H9 (cell line): ENCODE measurements around the gene MAGI3. TPM values are rescaled to one million over a fixed set of nuclear protein-coding genes. Genes with fewer than 3 reads are reported as not detected.

Source experiments
- DNase-seq: peaks from one replicate; pipeline ENCODE4 v3.0.0-alpha.2; 2017
- H2AFZ ChIP-seq: one replicate; pipeline ENCODE4 v1.6.1; 2013; ENCODE audit warnings: mild to moderate bottlenecking, low read length, control low read depth, moderate library complexity
- H2AK5ac ChIP-seq: 2 replicates; pipeline ENCODE4 v1.6.1; 2013; ENCODE audit warnings: low read length, control low read depth, mixed read lengths; ENCODE audit not compliant: insufficient read length
- H2BK120ac ChIP-seq: one replicate; pipeline ENCODE4 v1.6.1; 2013; ENCODE audit warnings: low read depth, mild to moderate bottlenecking, low read length, control low read depth, inconsistent platforms; ENCODE audit not compliant: poor library complexity, severe bottlenecking
- H2BK12ac ChIP-seq: 2 replicates; pipeline ENCODE4 v1.6.1; 2013; ENCODE audit warnings: low read length, control low read depth, mixed read lengths, low read depth; ENCODE audit not compliant: insufficient read length
- H2BK15ac ChIP-seq: 2 replicates; pipeline ENCODE4 v1.6.1; 2013; ENCODE audit warnings: low read depth, low read length, control low read depth
- H2BK20ac ChIP-seq: one replicate; pipeline ENCODE4 v1.6.1; 2013; ENCODE audit warnings: low read depth, mild to moderate bottlenecking, low read length, control low read depth, inconsistent platforms; ENCODE audit not compliant: poor library complexity, severe bottlenecking
- H2BK5ac ChIP-seq: 2 replicates; pipeline ENCODE4 v1.6.1; 2013; ENCODE audit warnings: low read length, control low read depth, mixed read lengths; ENCODE audit not compliant: insufficient read length
- H3K14ac ChIP-seq: 2 replicates; pipeline ENCODE4 v1.6.1; 2013; ENCODE audit warnings: low read length, control low read depth; ENCODE audit not compliant: insufficient read depth
- H3K18ac ChIP-seq: 2 replicates; pipeline ENCODE4 v1.6.1; 2013; ENCODE audit warnings: low read depth, mild to moderate bottlenecking, mixed read lengths, low read length, control low read depth; ENCODE audit not compliant: insufficient read length
- H3K23ac ChIP-seq: 2 replicates; pipeline ENCODE4 v1.6.1; 2013; ENCODE audit warnings: low read length, control low read depth, mixed read lengths, low read depth; ENCODE audit not compliant: insufficient read length
- H3K23me2 ChIP-seq: 2 replicates; pipeline ENCODE4 v1.6.1; 2013; ENCODE audit warnings: low read depth, mild to moderate bottlenecking, mixed read lengths, low read length, control low read depth; ENCODE audit not compliant: insufficient read length, poor library complexity, severe bottlenecking
- H3K27ac ChIP-seq: 2 replicates; pipeline ENCODE4 v1.5.1; 2013; ENCODE audit warnings: low read length, control low read depth, mixed read lengths, low read depth; ENCODE audit not compliant: insufficient read length
- H3K27me3 ChIP-seq: 2 replicates; pipeline ENCODE4 v1.6.1; 2013; ENCODE audit warnings: low read length, control low read depth, inconsistent platforms; ENCODE audit not compliant: insufficient read depth
- H3K4ac ChIP-seq: 2 replicates; pipeline ENCODE4 v1.6.1; 2013; ENCODE audit warnings: low read depth, mild to moderate bottlenecking, control low read depth, inconsistent platforms, low read length, moderate library complexity
- H3K4me1 ChIP-seq: 2 replicates; pipeline ENCODE4 v1.6.1; 2013; ENCODE audit warnings: low read length, control low read depth, inconsistent platforms; ENCODE audit not compliant: insufficient read depth
- H3K4me2 ChIP-seq: 2 replicates; pipeline ENCODE4 v1.6.1; 2013; ENCODE audit warnings: low read length, control low read depth, mixed read lengths; ENCODE audit not compliant: insufficient read length, insufficient read depth
- H3K56ac ChIP-seq: 2 replicates; pipeline ENCODE4 v1.6.1; 2013; ENCODE audit warnings: low read depth, mild to moderate bottlenecking, mixed read lengths, low read length, control low read depth; ENCODE audit not compliant: insufficient read length
- H3K79me1 ChIP-seq: 2 replicates; pipeline ENCODE4 v1.6.1; 2013; ENCODE audit warnings: low read depth, mild to moderate bottlenecking, moderate library complexity, low read length, control low read depth, inconsistent platforms; ENCODE audit not compliant: insufficient read depth, poor library complexity, severe bottlenecking
- H3K79me2 ChIP-seq: 2 replicates; pipeline ENCODE4 v1.6.1; 2013; ENCODE audit warnings: low read length, control low read depth, inconsistent platforms; ENCODE audit not compliant: insufficient read depth
- H3K9ac ChIP-seq: 2 replicates; pipeline ENCODE4 v1.6.1; 2013; ENCODE audit warnings: low read length, control low read depth, mixed read lengths; ENCODE audit not compliant: insufficient read length; ENCODE audit errors: extremely low read depth
- H3K9me3 ChIP-seq: one replicate; pipeline ENCODE4 v1.6.1; 2013; ENCODE audit warnings: low read depth, low read length, inconsistent platforms; ENCODE audit not compliant: control insufficient read depth
- H3T11ph ChIP-seq: one replicate; pipeline ENCODE4 v1.6.1; 2013; ENCODE audit warnings: mild to moderate bottlenecking, low read length, control low read depth, inconsistent platforms
- H4K20me1 ChIP-seq: one replicate; pipeline ENCODE4 v1.6.1; 2013; ENCODE audit not compliant: control insufficient read depth, insufficient read length, insufficient read depth
- H4K5ac ChIP-seq: 2 replicates; pipeline ENCODE4 v1.6.1; 2013; ENCODE audit warnings: low read depth, mild to moderate bottlenecking, mixed read lengths, low read length, control low read depth; ENCODE audit not compliant: insufficient read length
- H4K8ac ChIP-seq: replicated peaks from 2 replicates; pipeline ENCODE4 v1.6.1; 2013; ENCODE audit warnings: low read length, control low read depth, mixed read lengths, low read depth; ENCODE audit not compliant: insufficient read length
- H4K91ac ChIP-seq: 2 replicates; pipeline ENCODE4 v1.6.1; 2013; ENCODE audit warnings: low read depth, mild to moderate bottlenecking, moderate library complexity, mixed read lengths, low read length, control low read depth; ENCODE audit not compliant: insufficient read length
- H3K27ac Mint-ChIP-seq, 3 experiments: 2 replicates in 2 of 3; 3 replicates in 1 of 3; pipeline ENCODE4 v1.8.0; 2020 to 2021; ENCODE audit warnings: mixed read lengths in 3 of 3, mild to moderate bottlenecking in 1 of 3, moderate library complexity in 1 of 3
- H3K27me3 Mint-ChIP-seq: 2 replicates; pipeline ENCODE4 v1.8.0; 2021; ENCODE audit warnings: low read depth, mild to moderate bottlenecking, moderate library complexity, mixed read lengths
- H3K36me3 Mint-ChIP-seq, 3 experiments: 2 replicates in 2 of 3; 3 replicates in 1 of 3; pipeline ENCODE4 v1.8.0; 2020 to 2021; ENCODE audit warnings: low read depth in 3 of 3, mixed read lengths in 3 of 3; ENCODE audit not compliant: insufficient read depth in 1 of 3
- H3K4me1 Mint-ChIP-seq, 2 experiments: 2 replicates each; pipeline ENCODE4 v1.8.0; 2020; ENCODE audit warnings: mixed read lengths in 2 of 2
- H3K4me3 Mint-ChIP-seq, 2 experiments: 2 replicates in 1 of 2; 3 replicates in 1 of 2; pipeline ENCODE4 v1.8.0; 2020 to 2021; ENCODE audit warnings: mild to moderate bottlenecking in 2 of 2, mixed read lengths in 2 of 2, moderate library complexity in 1 of 2
- H3K9me3 Mint-ChIP-seq, 2 experiments: 2 replicates in 1 of 2; 3 replicates in 1 of 2; pipeline ENCODE4 v1.8.0; 2020; ENCODE audit warnings: mild to moderate bottlenecking in 2 of 2, mixed read lengths in 2 of 2, moderate library complexity in 1 of 2
- WGBS: extraction: QIAGEN DNeasy Blood & Tissue Kit; methylation state at CpG from one replicate; pipeline ENCODE4 v1.1.7; 2013; ENCODE audit warnings: missing lambda C conversion rate, low lambda C conversion rate, mixed read lengths; ENCODE audit not compliant: insufficient read length; ENCODE audit errors: extremely low coverage; 5-methylcytosine and 5-hydroxymethylcytosine counted together
- total RNA-seq: library from RNA; stranded (reverse); gene quantifications from 2 replicates; pipeline ENCODE4 v1.2.1, GENCODE V29; 2021
- TF ChIP-seq, protein P1 (sequence below): fragments of 200-600 bp; sonication (generic); conservative IDR thresholded peaks from 3 replicates; pipeline ENCODE4 v1.8.0; 2021; ENCODE audit warnings: antibody characterized with exemption, mild to moderate bottlenecking

The MAGI3 gene
- total RNA-seq, 1 experiment from 2014 or later, result 8.2 TPM

DNA sequence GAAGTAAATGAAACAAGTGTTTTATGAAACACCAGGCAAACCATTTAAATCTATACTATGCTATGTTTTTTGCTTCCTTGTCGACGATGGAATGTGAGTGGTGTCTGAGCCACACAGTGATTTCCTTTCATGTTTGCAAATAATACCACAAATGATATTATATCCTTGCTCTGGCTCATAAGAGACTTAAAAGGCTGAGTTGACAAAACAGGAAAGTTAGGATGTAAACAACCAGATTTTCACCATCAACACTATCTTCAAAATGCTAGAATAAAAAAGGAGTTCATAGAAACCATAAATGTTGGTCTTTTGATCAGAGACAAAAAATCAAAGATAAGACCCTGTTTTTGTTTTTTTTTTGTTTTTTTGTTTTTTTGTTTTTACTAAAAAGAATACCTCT lies 17.8 kb upstream of the MAGI3 start:
- H3K27ac ChIP-seq, result no peak overlapping the region
- no peak overlapping the region for H4K8ac ChIP-seq
- H3K4me1 ChIP-seq, result no peaks in the 10 kb centered on the region
- H2BK12ac ChIP-seq, result no peak overlapping the region
- H3K14ac ChIP-seq, result no peak overlapping the region
- Mint-ChIP-seq H3K36me3 (no peaks in the 10 kb centered on the region), H3K27ac (no peak overlapping the region), H3K4me3 (no peak overlapping the region), H3K4me1 (peaks cover 2 to 3% of the 10 kb centered on the region in 2 experiments; a peak in 1 of 4 replicates), H3K9me3 (no peaks in the 10 kb centered on the region), H3K27me3 (no peaks in the 10 kb centered on the region)
- no peak overlapping the region for H2BK15ac ChIP-seq
- H3K79me2 ChIP-seq, result no peaks in the 10 kb centered on the region
- H4K91ac ChIP-seq, result no peak overlapping the region
- H3K4me2 ChIP-seq, result no peak overlapping the region
- H3K27me3 ChIP-seq, result no peaks in the 10 kb centered on the region
- H4K20me1 ChIP-seq, result no peaks in the 10 kb centered on the region
- H3K79me1 ChIP-seq, result no peaks in the 10 kb centered on the region
- H3K18ac ChIP-seq, result no peak overlapping the region
- H3K9ac ChIP-seq, result no peak overlapping the region
- H2BK120ac ChIP-seq, result no peak overlapping the region
- H3T11ph ChIP-seq, result no peak overlapping the region
- H3K23me2 ChIP-seq, result no peaks in the 10 kb centered on the region
- no peak overlapping the region for H2BK5ac ChIP-seq
- H2BK20ac ChIP-seq, result no peak overlapping the region
- no peak overlapping the region for H3K56ac ChIP-seq
- no peak overlapping the region for H3K4ac ChIP-seq
- DNase-seq, result no peak
- H4K5ac ChIP-seq, result no peak overlapping the region
- H2AFZ ChIP-seq, result no peak overlapping the region
- no peaks in the 10 kb centered on the region for H3K9me3 ChIP-seq
- H2AK5ac ChIP-seq, result no peak overlapping the region
- TF ChIP-seq, protein P1, sequence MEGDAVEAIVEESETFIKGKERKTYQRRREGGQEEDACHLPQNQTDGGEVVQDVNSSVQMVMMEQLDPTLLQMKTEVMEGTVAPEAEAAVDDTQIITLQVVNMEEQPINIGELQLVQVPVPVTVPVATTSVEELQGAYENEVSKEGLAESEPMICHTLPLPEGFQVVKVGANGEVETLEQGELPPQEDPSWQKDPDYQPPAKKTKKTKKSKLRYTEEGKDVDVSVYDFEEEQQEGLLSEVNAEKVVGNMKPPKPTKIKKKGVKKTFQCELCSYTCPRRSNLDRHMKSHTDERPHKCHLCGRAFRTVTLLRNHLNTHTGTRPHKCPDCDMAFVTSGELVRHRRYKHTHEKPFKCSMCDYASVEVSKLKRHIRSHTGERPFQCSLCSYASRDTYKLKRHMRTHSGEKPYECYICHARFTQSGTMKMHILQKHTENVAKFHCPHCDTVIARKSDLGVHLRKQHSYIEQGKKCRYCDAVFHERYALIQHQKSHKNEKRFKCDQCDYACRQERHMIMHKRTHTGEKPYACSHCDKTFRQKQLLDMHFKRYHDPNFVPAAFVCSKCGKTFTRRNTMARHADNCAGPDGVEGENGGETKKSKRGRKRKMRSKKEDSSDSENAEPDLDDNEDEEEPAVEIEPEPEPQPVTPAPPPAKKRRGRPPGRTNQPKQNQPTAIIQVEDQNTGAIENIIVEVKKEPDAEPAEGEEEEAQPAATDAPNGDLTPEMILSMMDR, result no peak
- no peak overlapping the region for H3K23ac ChIP-seq
- WGBS, result no CpG with 5 or more reads among the region's 2 CpGs
